Measurements from ENCODE around the gene ROPN1. TPM values are rescaled to one million over a fixed set of nuclear protein-coding genes. Genes with fewer than 3 reads are reported as not detected.
"Not testable (repeated sequence)": the region's sequence is repeated elsewhere in the genome, so short reads cannot be mapped to it uniquely, and the experiment has no call there.

The ROPN1 gene
- total and polyA plus RNA-seq, 2 experiments from 2014 or later, result not detected

GRCh38 chr3:123986427-123986826 lies 5.5 kb downstream of the ROPN1 start:
- in situ Hi-C loops (cut with MboI), result no loop called here
- H3K79me2 ChIP-seq (ENCODE audit: insufficient read depth), result no peaks in the 10 kb centered on the region
- no peak overlapping the region for H3K9ac ChIP-seq
- DNase-seq, result no peak
- 46 to 58% methylated on average over 3 of the region's 3 CpGs for WGBS, 2 experiments (ENCODE audit: low coverage in 1 of 2, low lambda C conversion rate in 2 of 2, missing lambda C conversion rate in 2 of 2)
- H3K4me2 ChIP-seq (ENCODE audit: unreplicated experiment), result no peak overlapping the region
- H2AFZ ChIP-seq, result no peak overlapping the region
- H3F3A ChIP-seq (ENCODE audit: insufficient read depth), result no peaks in the 10 kb centered on the region
- no peaks in the 10 kb centered on the region for H4K20me1 ChIP-seq (ENCODE audit: insufficient read depth)
- no peaks in the 10 kb centered on the region for H3K4me1 ChIP-seq (ENCODE audit: insufficient read depth)
- no peaks in the 10 kb centered on the region for H3K9me3 ChIP-seq (ENCODE audit: low read depth)
- TF ChIP-seq EZH2 (IDR thresholded peaks at IDR 0.05; ENCODE audit: insufficient read depth, poor library complexity, severe bottlenecking) (no peak), EZH2phosphoT487 (IDR thresholded peaks at IDR 0.05; ENCODE audit: insufficient read depth, low read depth) (no peak)
- H3K27ac ChIP-seq, result no peak overlapping the region
- H3K4me3 ChIP-seq, result no peak overlapping the region
- H3K27me3 ChIP-seq (replicated peaks; ENCODE audit: insufficient read depth), result peaks cover 58% of the 10 kb centered on the region
- H3K9me2 ChIP-seq (ENCODE audit: insufficient read depth), result no peaks in the 10 kb centered on the region
- H3K36me3 ChIP-seq (ENCODE audit: low read depth), result no peaks in the 10 kb centered on the region

GRCh38 chr3:123984957-123985356 lies 7.0 kb downstream of the ROPN1 start:
- WGBS, 2 experiments (ENCODE audit: low coverage in 1 of 2, low lambda C conversion rate in 2 of 2, missing lambda C conversion rate in 2 of 2), result 61 to 66% methylated on average over 3 of the region's 3 CpGs
- no peaks in the 10 kb centered on the region for H3K79me2 ChIP-seq (ENCODE audit: insufficient read depth)
- H2AFZ ChIP-seq, result no peak overlapping the region
- no peak overlapping the region for H3K27ac ChIP-seq
- no peaks in the 10 kb centered on the region for H4K20me1 ChIP-seq (ENCODE audit: insufficient read depth)
- H3K4me1 ChIP-seq (ENCODE audit: insufficient read depth), result no peaks in the 10 kb centered on the region
- H3K9ac ChIP-seq, result no peak overlapping the region
- H3F3A ChIP-seq (ENCODE audit: insufficient read depth), result no peaks in the 10 kb centered on the region
- H3K36me3 ChIP-seq (ENCODE audit: low read depth), result no peaks in the 10 kb centered on the region
- no peak for DNase-seq
- peaks cover 49% of the 10 kb centered on the region for H3K27me3 ChIP-seq (replicated peaks; ENCODE audit: insufficient read depth)
- H3K4me3 ChIP-seq, result no peak overlapping the region
- H3K9me3 ChIP-seq (ENCODE audit: low read depth), result no peaks in the 10 kb centered on the region
- no peaks in the 10 kb centered on the region for H3K9me2 ChIP-seq (ENCODE audit: insufficient read depth)
- in situ Hi-C loops (cut with MboI), result no loop called here
- TF ChIP-seq EZH2phosphoT487 (IDR thresholded peaks at IDR 0.05; ENCODE audit: insufficient read depth, low read depth), result no peak
- no peak overlapping the region for H3K4me2 ChIP-seq (ENCODE audit: unreplicated experiment)

GRCh38 chr3:123984350-123984749 lies 7.6 kb downstream of the ROPN1 start:
- no peaks in the 10 kb centered on the region; the same call in 1 of the 2 replicates for H3K4me1 ChIP-seq (ENCODE audit: insufficient read depth)
- H3K27me3 ChIP-seq (replicated peaks; ENCODE audit: insufficient read depth), result peaks cover 43% of the 10 kb centered on the region; the same call in 1 of the 2 replicates
- H3K9me3 ChIP-seq (ENCODE audit: low read depth), result no peaks in the 10 kb centered on the region
- DNase-seq, result no peak
- no peak overlapping the region for H2AFZ ChIP-seq
- WGBS, 2 experiments (ENCODE audit: low coverage in 1 of 2, low lambda C conversion rate in 2 of 2, missing lambda C conversion rate in 2 of 2), result 86 to 89% methylated on average over 1 of the region's 1 CpG
- H3F3A ChIP-seq (ENCODE audit: insufficient read depth), result no peaks in the 10 kb centered on the region
- no peaks in the 10 kb centered on the region for H3K9me2 ChIP-seq (ENCODE audit: insufficient read depth)
- in situ Hi-C loops (cut with MboI), result no loop called here
- no peak for TF ChIP-seq EZH2phosphoT487 (IDR thresholded peaks at IDR 0.05; ENCODE audit: insufficient read depth, low read depth)
- no peak for TF ChIP-seq EZH2 (IDR thresholded peaks at IDR 0.05; ENCODE audit: insufficient read depth, poor library complexity, severe bottlenecking)
- no peaks in the 10 kb centered on the region for H4K20me1 ChIP-seq (ENCODE audit: insufficient read depth)
- H3K79me2 ChIP-seq (ENCODE audit: insufficient read depth), result no peaks in the 10 kb centered on the region
- H3K36me3 ChIP-seq (ENCODE audit: low read depth), result no peaks in the 10 kb centered on the region
- H3K4me2 ChIP-seq (ENCODE audit: unreplicated experiment), result no peak overlapping the region
- no peak overlapping the region for H3K9ac ChIP-seq
- H3K4me3 ChIP-seq, result no peak overlapping the region
- no peak overlapping the region for H3K27ac ChIP-seq

- H3K4me3 ChIP-seq; H3K27ac ChIP-seq; H3K9me3 ChIP-seq (ENCODE audit: low read depth); H2AFZ ChIP-seq; in situ Hi-C loops (cut with MboI); H3K9ac ChIP-seq; H3K4me2 ChIP-seq (ENCODE audit: unreplicated experiment); H3K79me2 ChIP-seq (ENCODE audit: insufficient read depth); H3K4me1 ChIP-seq (ENCODE audit: insufficient read depth); H3F3A ChIP-seq (ENCODE audit: insufficient read depth); H3K36me3 ChIP-seq (ENCODE audit: low read depth); H3K9me2 ChIP-seq (ENCODE audit: insufficient read depth); H4K20me1 ChIP-seq (ENCODE audit: insufficient read depth); DNase-seq: not testable (repeated sequence)
- peaks cover 23% of the 10 kb centered on the region; the same call in 1 of the 2 replicates for H3K27me3 ChIP-seq (replicated peaks; ENCODE audit: insufficient read depth)
- WGBS, 2 experiments (ENCODE audit: low coverage in 1 of 2, low lambda C conversion rate in 2 of 2, missing lambda C conversion rate in 2 of 2), result 83 to 88% methylated on average over 4 of the region's 4 CpGs
Measured at GRCh38 chr3:123981317-123981716, 10.6 kb downstream of the ROPN1 start.

GRCh38 chr3:123980539-123980938 lies 11.4 kb downstream of the ROPN1 start:
- Histone ChIP-seq H3K27ac (no peak overlapping the region), H3K9me3 (ENCODE audit: low read depth) (no peaks in the 10 kb centered on the region), H3K4me3 (peak overlapping the region; percentile 76), H2AFZ (peak overlapping the region; percentile 95), H3K4me2 (ENCODE audit: unreplicated experiment) (peak overlapping the region; percentile 88), H3K36me3 (ENCODE audit: low read depth) (no peaks in the 10 kb centered on the region), H3K4me1 (ENCODE audit: insufficient read depth) (peaks cover 13% of the 10 kb centered on the region), H4K20me1 (ENCODE audit: insufficient read depth) (no peaks in the 10 kb centered on the region), H3K27me3 (replicated peaks; ENCODE audit: insufficient read depth) (peaks cover 23% of the 10 kb centered on the region; the same call in 1 of the 2 replicates), H3F3A (ENCODE audit: insufficient read depth) (no peaks in the 10 kb centered on the region), H3K9ac (no peak overlapping the region), H3K79me2 (ENCODE audit: insufficient read depth) (no peaks in the 10 kb centered on the region), H3K9me2 (ENCODE audit: insufficient read depth) (no peaks in the 10 kb centered on the region)
- in situ Hi-C loops (cut with MboI), result no loop called here
- TF ChIP-seq EZH2 (IDR thresholded peaks at IDR 0.05; ENCODE audit: insufficient read depth, poor library complexity, severe bottlenecking) (no peak), EZH2phosphoT487 (IDR thresholded peaks at IDR 0.05; ENCODE audit: insufficient read depth, low read depth) (no peak)
- no peak for DNase-seq
- 74 to 81% methylated on average over 4 of the region's 4 CpGs for WGBS, 2 experiments (ENCODE audit: low coverage in 1 of 2, low lambda C conversion rate in 2 of 2, missing lambda C conversion rate in 2 of 2)

- H3K9me3 ChIP-seq (ENCODE audit: low read depth); H4K20me1 ChIP-seq (ENCODE audit: insufficient read depth); H3K9me2 ChIP-seq (ENCODE audit: insufficient read depth); H3K36me3 ChIP-seq (ENCODE audit: low read depth); H3K27ac ChIP-seq; in situ Hi-C loops (cut with MboI); H3F3A ChIP-seq (ENCODE audit: insufficient read depth); H3K79me2 ChIP-seq (ENCODE audit: insufficient read depth): not testable (repeated sequence)
- peak overlapping the region; percentile 95 for H2AFZ ChIP-seq
- DNase-seq, result peak; percentile 56
- peaks cover 13% of the 10 kb centered on the region for H3K4me1 ChIP-seq (ENCODE audit: insufficient read depth)
- H3K9ac ChIP-seq, result peak overlapping the region; percentile 55
- H3K4me2 ChIP-seq (ENCODE audit: unreplicated experiment), result peak overlapping the region; percentile 88
- H3K4me3 ChIP-seq, result peak overlapping the region; percentile 76
- 14% methylated on average over 27 of the region's 29 CpGs for WGBS, 2 experiments (ENCODE audit: low coverage in 1 of 2, low lambda C conversion rate in 2 of 2, missing lambda C conversion rate in 2 of 2)
- H3K27me3 ChIP-seq (replicated peaks; ENCODE audit: insufficient read depth), result peaks cover 23% of the 10 kb centered on the region; the same call in 1 of the 2 replicates
Measured at GRCh38 chr3:123979525-123980501, 12.1 kb downstream of the ROPN1 start.

All from GM23248 (cell line).